GM23338 (cell line): ENCODE results near the gene ZBTB46. TPM values are rescaled to one million over a fixed set of nuclear protein-coding genes. Genes with fewer than 3 reads are reported as not detected.
A peak's percentile ranks its signal among the peaks of the same experiment; 100 is the strongest.

Experiments
- ATAC-seq: fragments of 200-7000 bp; cut with Tn5 transposase; 3 replicates; pipeline ENCODE4 v1.9.1; 2020
- DNase-seq: peaks from one replicate; pipeline ENCODE4 v3.0.0-alpha.2; 2015; ENCODE audit warnings: low spot score
- H2AFZ ChIP-seq: fragments of 200-600 bp; sonication (generic); 2 replicates; pipeline ENCODE4 v1.8.0; 2016; ENCODE audit warnings: antibody characterized with exemption, mild to moderate bottlenecking, moderate library complexity
- H3F3A ChIP-seq: fragments of 200-600 bp; sonication (generic); replicated peaks from 2 replicates; pipeline ENCODE4 v1.8.0; 2017; ENCODE audit warnings: antibody characterized with exemption, mixed run types, low read depth
- H3K27ac ChIP-seq: fragments of 200-600 bp; sonication (generic); 2 replicates; pipeline ENCODE4 v1.6.1; 2016; ENCODE audit warnings: low read depth
- H3K27me3 ChIP-seq: fragments of 200-600 bp; sonication (generic); 2 replicates; pipeline ENCODE4 v1.8.0; 2016; ENCODE audit warnings: mild to moderate bottlenecking, mixed run types, moderate library complexity; ENCODE audit not compliant: insufficient read depth
- H3K36me3 ChIP-seq: fragments of 200-600 bp; sonication (generic); 2 replicates; pipeline ENCODE4 v1.8.0; 2016; ENCODE audit warnings: mild to moderate bottlenecking; ENCODE audit not compliant: insufficient read depth
- H3K4me1 ChIP-seq: fragments of 200-600 bp; sonication (generic); 2 replicates; pipeline ENCODE4 v1.8.0; 2016; ENCODE audit warnings: mild to moderate bottlenecking, moderate library complexity; ENCODE audit not compliant: insufficient read depth
- H3K4me2 ChIP-seq: fragments of 200-600 bp; sonication (generic); 2 replicates; pipeline ENCODE4 v1.7.1; 2017; ENCODE audit warnings: mixed run types
- H3K4me3 ChIP-seq: fragments of 200-600 bp; sonication (generic); 2 replicates; pipeline ENCODE4 v1.6.1; 2016; ENCODE audit warnings: mixed run types
- H3K79me2 ChIP-seq: fragments of 200-600 bp; sonication (generic); replicated peaks from 2 replicates; pipeline ENCODE4 v1.8.0; 2017; ENCODE audit warnings: mild to moderate bottlenecking; ENCODE audit not compliant: insufficient read depth
- H3K9me2 ChIP-seq: fragments of 200-600 bp; sonication (generic); 2 replicates; pipeline ENCODE4 v1.8.0; 2017; ENCODE audit not compliant: insufficient read depth
- H4K20me1 ChIP-seq: fragments of 200-600 bp; sonication (generic); replicated peaks from 2 replicates; pipeline ENCODE4 v1.8.0; 2017; ENCODE audit warnings: mild to moderate bottlenecking; ENCODE audit not compliant: insufficient read depth
- H3K27ac Mint-ChIP-seq: 2 replicates; pipeline ENCODE4 v1.8.0; 2020; ENCODE audit warnings: inconsistent platforms, mild to moderate bottlenecking, moderate library complexity, mixed read lengths
- H3K27me3 Mint-ChIP-seq: 3 replicates; pipeline ENCODE4 v1.8.0; 2022; ENCODE audit warnings: low read depth, mild to moderate bottlenecking, moderate library complexity, mixed read lengths, inconsistent platforms; ENCODE audit not compliant: insufficient read depth, poor library complexity
- H3K36me3 Mint-ChIP-seq: 3 replicates; pipeline ENCODE4 v1.8.0; 2021; ENCODE audit warnings: low read depth, mild to moderate bottlenecking, inconsistent platforms, moderate library complexity, mixed read lengths
- H3K4me1 Mint-ChIP-seq: 3 replicates; pipeline ENCODE4 v1.8.0; 2020; ENCODE audit warnings: mild to moderate bottlenecking, inconsistent platforms, mixed read lengths
- H3K4me3 Mint-ChIP-seq: 3 replicates; pipeline ENCODE4 v1.8.0; 2021; ENCODE audit warnings: moderate library complexity, mild to moderate bottlenecking, inconsistent platforms, mixed read lengths
- H3K9me3 Mint-ChIP-seq: 3 replicates; pipeline ENCODE4 v1.8.0; 2020; ENCODE audit warnings: moderate library complexity, mild to moderate bottlenecking, inconsistent platforms, mixed read lengths
- CREB1 ChIP-seq: fragments of 250-450 bp; sonication (Bioruptor Pico); IDR thresholded peaks from 2 replicates; pipeline ENCODE4 v1.5.0; 2020; ENCODE audit warnings: low read depth, mild to moderate bottlenecking, moderate library complexity
- JUNB ChIP-seq: IDR thresholded peaks from one replicate; pipeline ENCODE4 v1.6.1; 2016; ENCODE audit warnings: antibody characterized with exemption; ENCODE audit not compliant: unreplicated experiment
- POLR2AphosphoS5 ChIP-seq: IDR thresholded peaks from 2 replicates; pipeline ENCODE4 v1.6.1; 2016; ENCODE audit warnings: antibody characterized with exemption, low read depth
- ZNF114 ChIP-seq: fragments of 250-450 bp; sonication (Bioruptor Pico); IDR thresholded peaks from 2 replicates; pipeline ENCODE4 v1.5.0; 2020; ENCODE audit warnings: mild to moderate bottlenecking, moderate library complexity
- ZNF331 ChIP-seq: fragments of 250-450 bp; sonication (Bioruptor Pico); IDR thresholded peaks from 2 replicates; pipeline ENCODE4 v1.5.0; 2020; ENCODE audit warnings: low read depth, mild to moderate bottlenecking, moderate library complexity
- polyA plus RNA-seq: library from polyadenylated mRNA; unstranded; fragments of >200 nt; fragmentation: Nextera tagmentation; extraction: Ambion mirVana; gene quantifications from 2 replicates; pipeline ENCODE4 v1.2.1, GENCODE V29; 2016
- total RNA-seq: library from RNA; depleted of rRNA; stranded (reverse); fragments of >200 nt; shearing (Covaris generic); gene quantifications from 2 replicates; pipeline ENCODE4 v1.2.3, GENCODE V29; 2014
- TF ChIP-seq, protein P1 (sequence below): IDR thresholded peaks from one replicate; pipeline ENCODE4 v1.6.1; 2018; ENCODE audit warnings: antibody characterized with exemption; ENCODE audit not compliant: unreplicated experiment
- TF ChIP-seq, protein P2 (sequence below), 2 experiments: fragments of 200-600 bp in 1 of 2; sonication (generic) in 1 of 2; conservative IDR thresholded peaks; 2 replicates each; pipeline versions ENCODE4 v1.5.1 to v1.6.1; 2016 to 2017; ENCODE audit warnings: antibody characterized with exemption in 2 of 2, low read depth in 2 of 2, mild to moderate bottlenecking in 2 of 2, moderate library complexity in 1 of 2

Gene ZBTB46
- total and polyA plus RNA-seq, 2 experiments from 2014 or later: 3.2 to 26.9 TPM

DNA sequence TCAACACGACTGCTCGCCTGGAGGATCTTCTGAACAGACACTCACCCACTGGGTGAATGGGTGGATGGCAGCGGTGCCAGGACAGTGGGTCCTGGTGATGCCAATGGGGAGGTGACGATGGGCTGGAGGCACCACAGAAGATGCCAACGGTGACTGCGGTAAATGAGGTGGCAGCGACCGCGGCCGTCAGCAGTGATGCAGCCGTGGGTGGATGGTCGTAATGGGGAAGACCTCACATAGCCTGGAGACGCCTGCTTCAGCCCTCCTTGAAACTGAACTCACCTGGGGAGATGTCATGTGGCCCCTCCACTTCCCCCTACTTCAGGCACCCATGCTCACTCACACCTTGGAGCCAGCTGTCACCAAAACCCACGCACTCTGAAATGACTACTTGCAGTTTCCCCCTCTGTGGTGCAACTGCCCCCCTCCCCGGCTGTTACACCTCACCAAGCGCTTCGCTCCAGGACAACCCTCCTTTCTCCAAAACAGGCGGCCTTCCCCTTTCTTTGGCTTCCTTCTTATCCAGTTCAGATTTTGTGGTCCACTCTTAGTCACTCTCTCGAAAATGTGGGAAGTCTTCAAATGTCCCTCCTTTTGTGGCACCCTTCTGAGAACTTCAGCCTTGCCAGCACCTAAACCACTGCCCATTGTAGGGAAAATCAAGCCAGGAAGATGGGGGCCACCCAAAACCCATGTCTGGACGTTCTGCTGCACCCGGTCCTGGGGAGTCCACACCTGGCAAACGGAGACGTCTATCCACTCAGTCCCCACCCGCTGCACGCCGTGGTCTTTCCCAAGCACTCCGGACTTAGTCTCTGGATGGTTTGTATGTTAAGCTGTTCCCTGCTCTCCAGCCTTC lies 19.9 kb upstream of the ZBTB46 start (continued):
- TF ChIP-seq, protein P1, sequence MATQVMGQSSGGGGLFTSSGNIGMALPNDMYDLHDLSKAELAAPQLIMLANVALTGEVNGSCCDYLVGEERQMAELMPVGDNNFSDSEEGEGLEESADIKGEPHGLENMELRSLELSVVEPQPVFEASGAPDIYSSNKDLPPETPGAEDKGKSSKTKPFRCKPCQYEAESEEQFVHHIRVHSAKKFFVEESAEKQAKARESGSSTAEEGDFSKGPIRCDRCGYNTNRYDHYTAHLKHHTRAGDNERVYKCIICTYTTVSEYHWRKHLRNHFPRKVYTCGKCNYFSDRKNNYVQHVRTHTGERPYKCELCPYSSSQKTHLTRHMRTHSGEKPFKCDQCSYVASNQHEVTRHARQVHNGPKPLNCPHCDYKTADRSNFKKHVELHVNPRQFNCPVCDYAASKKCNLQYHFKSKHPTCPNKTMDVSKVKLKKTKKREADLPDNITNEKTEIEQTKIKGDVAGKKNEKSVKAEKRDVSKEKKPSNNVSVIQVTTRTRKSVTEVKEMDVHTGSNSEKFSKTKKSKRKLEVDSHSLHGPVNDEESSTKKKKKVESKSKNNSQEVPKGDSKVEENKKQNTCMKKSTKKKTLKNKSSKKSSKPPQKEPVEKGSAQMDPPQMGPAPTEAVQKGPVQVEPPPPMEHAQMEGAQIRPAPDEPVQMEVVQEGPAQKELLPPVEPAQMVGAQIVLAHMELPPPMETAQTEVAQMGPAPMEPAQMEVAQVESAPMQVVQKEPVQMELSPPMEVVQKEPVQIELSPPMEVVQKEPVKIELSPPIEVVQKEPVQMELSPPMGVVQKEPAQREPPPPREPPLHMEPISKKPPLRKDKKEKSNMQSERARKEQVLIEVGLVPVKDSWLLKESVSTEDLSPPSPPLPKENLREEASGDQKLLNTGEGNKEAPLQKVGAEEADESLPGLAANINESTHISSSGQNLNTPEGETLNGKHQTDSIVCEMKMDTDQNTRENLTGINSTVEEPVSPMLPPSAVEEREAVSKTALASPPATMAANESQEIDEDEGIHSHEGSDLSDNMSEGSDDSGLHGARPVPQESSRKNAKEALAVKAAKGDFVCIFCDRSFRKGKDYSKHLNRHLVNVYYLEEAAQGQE: no peak
- TF ChIP-seq JUNB: no peak
- TF ChIP-seq POLR2AphosphoS5: no peak
- no peak for TF ChIP-seq ZNF331 (CRISPR knock-in tag)
- TF ChIP-seq ZNF114 (CRISPR knock-in tag): no peak
- TF ChIP-seq, protein P2, sequence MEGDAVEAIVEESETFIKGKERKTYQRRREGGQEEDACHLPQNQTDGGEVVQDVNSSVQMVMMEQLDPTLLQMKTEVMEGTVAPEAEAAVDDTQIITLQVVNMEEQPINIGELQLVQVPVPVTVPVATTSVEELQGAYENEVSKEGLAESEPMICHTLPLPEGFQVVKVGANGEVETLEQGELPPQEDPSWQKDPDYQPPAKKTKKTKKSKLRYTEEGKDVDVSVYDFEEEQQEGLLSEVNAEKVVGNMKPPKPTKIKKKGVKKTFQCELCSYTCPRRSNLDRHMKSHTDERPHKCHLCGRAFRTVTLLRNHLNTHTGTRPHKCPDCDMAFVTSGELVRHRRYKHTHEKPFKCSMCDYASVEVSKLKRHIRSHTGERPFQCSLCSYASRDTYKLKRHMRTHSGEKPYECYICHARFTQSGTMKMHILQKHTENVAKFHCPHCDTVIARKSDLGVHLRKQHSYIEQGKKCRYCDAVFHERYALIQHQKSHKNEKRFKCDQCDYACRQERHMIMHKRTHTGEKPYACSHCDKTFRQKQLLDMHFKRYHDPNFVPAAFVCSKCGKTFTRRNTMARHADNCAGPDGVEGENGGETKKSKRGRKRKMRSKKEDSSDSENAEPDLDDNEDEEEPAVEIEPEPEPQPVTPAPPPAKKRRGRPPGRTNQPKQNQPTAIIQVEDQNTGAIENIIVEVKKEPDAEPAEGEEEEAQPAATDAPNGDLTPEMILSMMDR (conservative IDR thresholded peaks at IDR 0.05; ENCODE audit: low read depth in 2 of 2): no peak
- TF ChIP-seq CREB1: no peak

DNA sequence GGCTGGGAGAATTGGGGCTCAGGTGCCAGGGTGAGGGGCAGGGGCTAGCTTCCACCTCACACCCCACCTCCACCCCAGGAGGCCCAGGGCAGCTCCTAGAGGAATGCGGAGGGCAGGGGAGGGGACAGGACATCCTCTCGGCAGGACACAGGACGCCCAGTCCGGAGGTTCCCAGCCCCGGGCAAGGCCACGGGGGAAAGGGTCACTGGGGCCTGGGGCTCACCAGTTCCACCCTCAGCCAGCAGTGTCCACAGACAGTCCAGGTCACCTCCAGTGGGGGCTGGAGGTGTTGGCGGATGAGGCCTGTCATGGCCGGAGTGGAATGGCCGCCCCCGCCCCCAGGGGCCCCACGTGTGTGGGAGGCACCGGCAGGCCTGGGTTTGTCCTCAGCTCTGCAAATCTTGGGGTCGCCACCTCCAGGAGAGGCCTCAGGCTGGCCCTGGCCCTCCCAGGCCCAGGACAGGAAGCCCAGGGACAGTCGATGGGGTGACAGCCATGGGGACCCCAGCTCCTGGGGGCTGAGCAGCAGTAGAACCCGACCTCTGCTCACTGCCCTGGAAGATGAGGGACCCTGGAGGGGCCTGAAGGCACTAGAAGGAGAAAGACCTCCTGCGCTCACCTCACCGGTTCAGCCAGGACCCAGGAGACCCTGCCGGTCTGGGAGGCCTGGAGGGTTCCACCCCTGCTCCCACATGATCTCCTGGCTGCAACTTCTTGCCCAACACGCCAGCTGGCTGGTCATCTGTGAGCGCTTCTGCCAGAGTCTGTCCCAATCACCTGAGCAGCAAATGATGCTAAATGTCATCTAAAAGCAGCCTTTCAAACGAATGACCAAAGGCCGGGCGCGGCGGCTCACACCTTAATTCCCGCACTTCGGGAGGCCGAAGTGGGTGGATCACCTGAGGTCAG lies 17.2 kb upstream of the ZBTB46 start:
- Histone ChIP-seq H3K36me3 (no peaks in the 10 kb centered on the region), H3K79me2 (no peaks in the 10 kb centered on the region), H4K20me1 (no peaks in the 10 kb centered on the region), H3F3A (peaks cover 14% of the 10 kb centered on the region), H2AFZ (no peak overlapping the region), H3K4me3 (peak overlapping the region; percentile 55; the same call in 1 of the 2 replicates), H3K27me3 (no peaks in the 10 kb centered on the region), H3K9me2 (no peaks in the 10 kb centered on the region), H3K4me2 (peak overlapping the region; percentile 88), H3K27ac (peak overlapping the region; percentile 92), H3K4me1 (peaks cover 35% of the 10 kb centered on the region)
- Mint-ChIP-seq H3K27me3 (peaks cover 21% of the 10 kb centered on the region), H3K4me3 (no peak overlapping the region), H3K27ac (no peak overlapping the region; the same call in 1 of the 2 replicates), H3K4me1 (peaks cover 26% of the 10 kb centered on the region), H3K9me3 (no peaks in the 10 kb centered on the region), H3K36me3 (no peaks in the 10 kb centered on the region; the same call in 2 of the 3 replicates)
- ATAC-seq (peak; percentile 2), DNase-seq (no peak)
- no peak for TF ChIP-seq ZNF114 (CRISPR knock-in tag)
- TF ChIP-seq, protein P2 (conservative IDR thresholded peaks at IDR 0.05; ENCODE audit: low read depth in 2 of 2): no peak
